KMS-11 (cell line): ENCODE results near the gene SLC22A31.

ENCODE experiments used
- H2AFZ ChIP-seq: fragments of 200-600 bp; sonication (generic); 2 replicates; pipeline ENCODE4 v1.6.1; 2016; ENCODE audit warnings: antibody characterized with exemption, mixed run types, low read depth
- H3K27ac ChIP-seq: fragments of 200-600 bp; sonication (generic); 2 replicates; pipeline ENCODE4 v1.6.1; 2016; ENCODE audit warnings: mild to moderate bottlenecking, mixed run types
- H3K27me3 ChIP-seq: fragments of 200-600 bp; sonication (generic); 2 replicates; pipeline ENCODE4 v1.6.1; 2017; ENCODE audit warnings: mild to moderate bottlenecking, low read depth, mixed run types, moderate library complexity; ENCODE audit not compliant: insufficient read depth
- H3K36me3 ChIP-seq: fragments of 200-600 bp; sonication (generic); 2 replicates; pipeline ENCODE4 v1.6.1; 2017; ENCODE audit warnings: mild to moderate bottlenecking, mixed run types; ENCODE audit not compliant: insufficient read depth
- H3K4me1 ChIP-seq: fragments of 200-600 bp; sonication (generic); 2 replicates; pipeline ENCODE4 v1.6.1; 2016; ENCODE audit warnings: mild to moderate bottlenecking, low read depth, mixed run types; ENCODE audit not compliant: poor library complexity, severe bottlenecking
- H3K4me2 ChIP-seq: fragments of 200-600 bp; sonication (generic); 2 replicates; pipeline ENCODE4 v1.7.0; 2016; ENCODE audit warnings: mild to moderate bottlenecking, mixed run types
- H3K4me3 ChIP-seq: fragments of 200-600 bp; sonication (generic); IDR thresholded peaks from 2 replicates; pipeline ENCODE4 v1.6.1; 2017; ENCODE audit warnings: low read depth, low read length, mixed read lengths; ENCODE audit not compliant: insufficient read depth
- H3K79me2 ChIP-seq: fragments of 200-600 bp; sonication (generic); 2 replicates; pipeline ENCODE4 v1.6.1; 2016; ENCODE audit warnings: low read depth, mixed run types; ENCODE audit not compliant: insufficient read depth
- H3K9ac ChIP-seq: fragments of 200-600 bp; sonication (generic); 2 replicates; pipeline ENCODE4 v1.6.1; 2016; ENCODE audit warnings: mild to moderate bottlenecking, mixed run types
- H4K20me1 ChIP-seq: fragments of 200-600 bp; sonication (generic); 2 replicates; pipeline ENCODE4 v1.6.1; 2016; ENCODE audit warnings: mild to moderate bottlenecking, mixed run types; ENCODE audit not compliant: insufficient read depth
- CTCF ChIP-seq: fragments of 200-600 bp; sonication (generic); conservative IDR thresholded peaks from 2 replicates; pipeline ENCODE4 v1.6.1; 2017; ENCODE audit warnings: low read depth, mild to moderate bottlenecking, antibody characterized with exemption, low read length, moderate library complexity, mixed read lengths

Gene SLC22A31

GRCh38 chr16:89173174-89173921 is 27.0 kb downstream of the SLC22A31 start:
- TF ChIP-seq CTCF, result no peak
- H3K27ac ChIP-seq, result no peak overlapping the region
- H3K4me3 ChIP-seq, result no peak overlapping the region
- peaks cover 69% of the 10 kb centered on the region for H3K27me3 ChIP-seq
- no peaks in the 10 kb centered on the region for H4K20me1 ChIP-seq
- H3K4me2 ChIP-seq, result no peak overlapping the region
- H3K79me2 ChIP-seq, result no peaks in the 10 kb centered on the region
- H3K9ac ChIP-seq, result no peak overlapping the region
- peaks cover 26% of the 10 kb centered on the region for H3K4me1 ChIP-seq
- H3K36me3 ChIP-seq, result no peaks in the 10 kb centered on the region
- H2AFZ ChIP-seq, result no peak overlapping the region

DNA sequence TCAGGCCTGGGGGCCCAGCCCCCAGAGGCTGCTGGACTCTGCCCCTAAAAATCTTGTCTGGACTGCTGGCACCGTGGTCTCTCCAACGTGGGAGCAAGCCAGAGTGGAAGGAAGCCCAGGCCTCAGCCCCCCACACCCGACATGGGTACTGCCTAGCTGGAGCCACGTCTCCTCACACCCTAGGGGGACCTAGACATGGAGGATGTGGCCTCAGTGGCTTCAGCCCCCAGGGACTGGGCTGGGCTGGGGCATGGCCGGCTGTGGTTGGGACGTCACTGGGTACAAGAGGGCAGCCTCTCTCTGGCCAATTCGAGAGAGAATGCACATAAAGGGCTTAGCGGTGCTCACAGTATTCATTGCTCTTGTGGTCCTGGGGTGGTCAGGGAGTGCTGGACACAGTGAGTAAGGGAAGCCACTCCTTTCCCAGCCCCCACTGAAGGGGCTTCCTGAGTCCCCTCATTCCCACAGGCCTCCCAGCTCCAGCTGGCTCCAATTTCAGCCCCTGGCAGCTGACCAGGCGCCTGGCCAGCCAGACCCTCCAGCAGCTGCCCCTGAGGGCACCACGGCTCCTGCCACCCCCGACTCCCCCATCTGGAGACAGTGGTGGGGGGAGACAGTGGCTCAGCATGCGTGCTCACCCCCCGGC is 27.7 kb downstream of the SLC22A31 start:
- no peak overlapping the region for H3K27ac ChIP-seq
- TF ChIP-seq CTCF, result no peak
- no peak overlapping the region for H3K4me2 ChIP-seq
- H3K4me1 ChIP-seq, result peaks cover 26% of the 10 kb centered on the region
- no peaks in the 10 kb centered on the region for H3K79me2 ChIP-seq
- no peaks in the 10 kb centered on the region for H4K20me1 ChIP-seq
- peaks cover 67% of the 10 kb centered on the region for H3K27me3 ChIP-seq
- no peak overlapping the region for H2AFZ ChIP-seq
- no peak overlapping the region for H3K9ac ChIP-seq
- no peaks in the 10 kb centered on the region for H3K36me3 ChIP-seq
- no peak overlapping the region for H3K4me3 ChIP-seq

DNA sequence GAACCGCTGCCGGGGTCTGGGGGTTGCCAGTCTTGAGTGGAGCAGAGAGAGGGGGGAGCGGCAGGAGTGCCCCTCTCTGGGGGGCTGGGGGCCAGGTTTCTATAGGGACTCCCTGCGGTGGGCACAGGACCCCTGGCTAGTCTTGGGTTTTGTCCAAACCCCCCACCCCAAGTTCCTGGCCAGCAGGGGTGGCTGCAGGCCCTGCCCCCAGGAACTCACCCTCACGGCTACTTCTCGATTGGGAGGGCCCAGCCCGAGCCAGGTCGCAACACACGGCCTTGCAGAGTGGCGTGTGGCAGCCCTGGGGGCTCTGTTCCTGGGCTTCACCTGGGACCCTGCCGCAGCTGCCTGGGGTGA is 28.2 kb downstream of the SLC22A31 start:
- Histone ChIP-seq H3K4me2 (peak overlapping the region; percentile 78; the same call in 1 of the 2 replicates), H3K9ac (no peak overlapping the region), H3K4me3 (no peak overlapping the region), H4K20me1 (no peaks in the 10 kb centered on the region), H2AFZ (no peak overlapping the region; the same call in 1 of the 2 replicates), H3K79me2 (no peaks in the 10 kb centered on the region), H3K27me3 (peaks cover 64% of the 10 kb centered on the region), H3K4me1 (peaks cover 28% of the 10 kb centered on the region), H3K36me3 (no peaks in the 10 kb centered on the region), H3K27ac (no peak overlapping the region)
- no peak for TF ChIP-seq CTCF

DNA sequence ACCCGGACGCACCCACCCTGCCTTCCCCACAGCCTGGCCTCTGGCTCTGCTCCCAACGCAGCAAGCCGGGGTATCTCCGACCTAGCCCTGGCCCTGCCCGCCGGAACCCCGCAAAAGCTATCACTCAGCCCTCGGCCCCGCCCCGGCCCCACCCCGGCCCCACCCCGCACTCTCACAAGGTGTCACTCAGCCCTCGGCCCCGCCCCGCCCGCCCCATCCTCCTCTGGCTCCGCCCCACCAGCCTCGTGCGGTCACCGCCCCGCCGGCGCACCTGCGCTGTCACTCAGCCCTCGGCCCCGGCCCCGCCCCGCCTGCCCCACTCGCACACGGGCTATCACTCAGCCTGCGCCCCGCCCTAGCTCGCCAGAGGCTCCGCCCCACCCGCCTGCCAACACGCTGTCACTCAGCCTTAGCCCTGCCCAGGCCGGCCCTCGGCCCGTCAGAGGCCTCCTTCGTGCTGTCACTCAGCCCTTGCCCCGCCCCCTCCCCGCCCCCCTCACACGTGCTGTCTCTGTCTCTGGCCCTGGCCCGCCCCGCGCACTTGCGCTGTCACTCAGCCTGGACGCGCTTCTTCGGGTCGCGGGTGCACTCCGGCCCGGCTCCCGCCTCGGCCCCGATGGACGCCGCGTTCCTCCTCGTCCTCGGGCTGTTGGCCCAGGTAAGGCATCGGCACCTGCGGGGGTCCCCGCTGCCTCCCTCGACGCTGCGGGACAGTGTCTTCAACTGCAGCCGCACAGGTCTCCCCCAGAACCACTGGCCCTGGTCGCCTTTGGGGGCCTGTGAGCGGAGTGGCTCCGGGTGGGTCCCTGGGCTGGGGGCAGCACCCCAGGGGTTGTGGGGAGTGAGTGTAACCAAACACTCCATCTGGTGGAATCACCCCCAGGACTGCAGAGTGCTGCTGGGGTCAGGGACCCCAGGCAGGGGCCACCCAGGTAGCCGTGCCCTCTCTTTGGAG is 28.8 kb downstream of the SLC22A31 start, which contains the start of gene CDH15:
Gene CDH15 (plus strand): TSS at position 533 of the 955 bp plus-strand sequence. CDS start 84 bp downstream, at position 617.
- peak within 1 kb of the TSS; percentile 67 for H2AFZ ChIP-seq
- H3K4me2 ChIP-seq, result peak within 1 kb of the TSS; percentile 85
- no peak within 1 kb of the TSS for H3K4me3 ChIP-seq

More for the DNA sequence above, 28.8 kb downstream of the SLC22A31 start, which contains the start of gene CDH15:
- Histone ChIP-seq H3K9ac (no peak within 1 kb of the TSS), H3K27ac (no peak within 1 kb of the TSS), H3K4me1 (peaks cover 32% of the 10 kb centered on the region), H3K79me2 (no peaks in the 10 kb centered on the region), H4K20me1 (no peaks in the 10 kb centered on the region), H3K27me3 (peaks cover 64% of the 10 kb centered on the region), H3K36me3 (no peaks in the 10 kb centered on the region)
- TF ChIP-seq CTCF, result no peak
